Prostate gland (tissue), 2 donors: ENCODE measurements around the gene SLC25A42.

Experiments
- POLR2A ChIP-seq: fragments of 450-650 bp; IDR thresholded peaks from one replicate; pipeline ENCODE4 v1.6.1; 2016; ENCODE audit warnings: antibody characterized with exemption, mild to moderate bottlenecking
- POLR2AphosphoS5 ChIP-seq: sonication (generic); formaldehyde crosslinking; IDR thresholded peaks from one replicate; pipeline ENCODE4 v1.6.1; 2017; ENCODE audit warnings: antibody characterized with exemption
- TF ChIP-seq, protein P1 (sequence below), 4 experiments: fragments of 200-600 bp in 2 of 4; fragments of 450-650 bp in 2 of 4; sonication (generic) in 2 of 4; IDR thresholded peaks; 1 replicate in 3 of 4; 2 replicates in 1 of 4; pipeline ENCODE4 v1.5.1; 2016 to 2019; ENCODE audit warnings: antibody characterized with exemption in 4 of 4, mild to moderate bottlenecking in 2 of 4, moderate library complexity in 2 of 4

DNA sequence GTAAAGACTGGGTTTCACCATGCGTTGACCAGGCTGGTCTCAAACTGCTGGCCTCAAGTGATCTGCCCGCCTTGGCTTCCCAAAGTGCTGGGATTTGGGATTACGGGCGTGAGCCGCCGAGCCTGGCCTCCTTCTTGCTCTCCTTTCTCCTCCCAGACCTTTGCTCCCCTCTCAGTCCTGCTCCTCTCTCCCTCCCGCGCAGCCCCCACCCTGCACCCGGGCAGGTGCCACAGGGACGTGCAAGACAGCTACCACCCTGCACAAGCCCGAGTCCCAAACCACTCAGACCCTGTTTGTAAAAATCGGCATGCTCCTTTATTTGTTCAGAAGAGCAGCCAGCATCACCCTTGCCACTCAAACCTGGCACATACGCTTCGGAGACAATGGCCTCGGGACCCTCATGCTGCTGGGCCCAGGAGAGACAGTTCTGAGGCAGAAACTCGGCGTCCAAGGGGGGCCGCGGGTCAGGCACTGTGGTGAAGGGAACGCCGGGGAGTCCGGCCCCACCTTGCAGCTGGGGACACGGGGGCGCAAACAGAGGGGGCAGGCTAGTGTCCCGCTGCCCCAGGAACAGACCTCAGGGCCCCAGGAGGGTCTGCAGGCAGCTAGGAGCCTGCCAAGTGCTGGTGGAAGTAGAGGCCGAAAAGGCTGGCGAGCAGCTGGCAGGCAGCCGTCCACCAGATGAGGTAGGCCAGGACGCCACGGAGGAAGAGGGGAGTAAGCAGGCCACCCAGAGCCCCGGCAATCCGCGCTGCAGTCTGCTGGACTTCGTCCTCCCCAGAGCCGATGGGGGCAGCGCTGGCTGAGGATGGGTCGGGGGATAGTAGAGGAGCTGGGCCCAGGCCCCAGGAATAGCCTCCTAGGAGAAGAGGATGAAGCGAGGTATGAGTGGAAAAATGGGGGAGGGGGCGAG lies 55.8 kb downstream of the SLC25A42 start:
- no peak for TF ChIP-seq POLR2A
- TF ChIP-seq, protein P1, sequence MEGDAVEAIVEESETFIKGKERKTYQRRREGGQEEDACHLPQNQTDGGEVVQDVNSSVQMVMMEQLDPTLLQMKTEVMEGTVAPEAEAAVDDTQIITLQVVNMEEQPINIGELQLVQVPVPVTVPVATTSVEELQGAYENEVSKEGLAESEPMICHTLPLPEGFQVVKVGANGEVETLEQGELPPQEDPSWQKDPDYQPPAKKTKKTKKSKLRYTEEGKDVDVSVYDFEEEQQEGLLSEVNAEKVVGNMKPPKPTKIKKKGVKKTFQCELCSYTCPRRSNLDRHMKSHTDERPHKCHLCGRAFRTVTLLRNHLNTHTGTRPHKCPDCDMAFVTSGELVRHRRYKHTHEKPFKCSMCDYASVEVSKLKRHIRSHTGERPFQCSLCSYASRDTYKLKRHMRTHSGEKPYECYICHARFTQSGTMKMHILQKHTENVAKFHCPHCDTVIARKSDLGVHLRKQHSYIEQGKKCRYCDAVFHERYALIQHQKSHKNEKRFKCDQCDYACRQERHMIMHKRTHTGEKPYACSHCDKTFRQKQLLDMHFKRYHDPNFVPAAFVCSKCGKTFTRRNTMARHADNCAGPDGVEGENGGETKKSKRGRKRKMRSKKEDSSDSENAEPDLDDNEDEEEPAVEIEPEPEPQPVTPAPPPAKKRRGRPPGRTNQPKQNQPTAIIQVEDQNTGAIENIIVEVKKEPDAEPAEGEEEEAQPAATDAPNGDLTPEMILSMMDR (IDR thresholded peaks at IDR 0.05), result no peak
- TF ChIP-seq POLR2AphosphoS5, result no peak
